Small intestine (tissue), 7 donors: Measurements from ENCODE around the gene STAG3. TPM values are rescaled to one million over a fixed set of nuclear protein-coding genes. Genes with fewer than 3 reads are reported as not detected.
"Not testable (repeated sequence)": the region's sequence is repeated elsewhere in the genome, so short reads cannot be mapped to it uniquely, and the experiment has no call there.

Source experiments
- DNase-seq, 2 donors: peaks; one replicate each; pipeline versions ENCODE4 v3.0.0 to v3.0.0-alpha.2; 2013
- FAIRE-seq: peaks from 2 replicates; lab custom pipeline; 2012; peaks lifted over from hg19 to GRCh38; lab: Jason Lieb, UNC
- H3K27ac ChIP-seq, 3 donors: one replicate each; pipeline ENCODE4 v1.5.1; 2013; ENCODE audit warnings: low read length in 2 of 3, mild to moderate bottlenecking in 2 of 3, control low read depth in 1 of 3, inconsistent platforms in 1 of 3, low read depth in 1 of 3, moderate library complexity in 1 of 3
- H3K27me3 ChIP-seq, 3 donors: one replicate each; pipeline ENCODE4 v1.6.1; 2013; ENCODE audit warnings: low read length in 3 of 3, inconsistent platforms in 1 of 3; ENCODE audit not compliant: control insufficient read depth in 3 of 3, insufficient read depth in 3 of 3
- H3K36me3 ChIP-seq, 3 donors: one replicate each; pipeline ENCODE4 v1.6.1; 2013; ENCODE audit warnings: low read length in 3 of 3, inconsistent platforms in 1 of 3, low read depth in 1 of 3, mild to moderate bottlenecking in 1 of 3, moderate library complexity in 1 of 3; ENCODE audit not compliant: control insufficient read depth in 3 of 3, insufficient read depth in 2 of 3
- H3K4me1 ChIP-seq, 3 donors: one replicate each; pipeline ENCODE4 v1.6.1; 2013; ENCODE audit warnings: low read length in 2 of 3, inconsistent platforms in 1 of 3, low read depth in 1 of 3, mild to moderate bottlenecking in 1 of 3, moderate library complexity in 1 of 3; ENCODE audit not compliant: control insufficient read depth in 3 of 3, insufficient read depth in 2 of 3
- H3K4me3 ChIP-seq, 3 donors: one replicate each; pipeline ENCODE4 v1.5.1; 2013; ENCODE audit warnings: low read length in 3 of 3, control low read depth in 1 of 3, inconsistent platforms in 1 of 3, low read depth in 1 of 3, mild to moderate bottlenecking in 1 of 3, moderate library complexity in 1 of 3
- H3K9me3 ChIP-seq, 2 donors: one replicate each; pipeline ENCODE4 v1.6.1; 2013; ENCODE audit warnings: low read depth in 1 of 2, low read length in 1 of 2; ENCODE audit not compliant: control insufficient read depth in 2 of 2, insufficient read depth in 1 of 2
- WGBS, 3 donors: extraction: QIAGEN DNeasy Blood & Tissue Kit; methylation state at CpG; one replicate each; pipeline ENCODE4 v1.1.7; 2013; 5-methylcytosine and 5-hydroxymethylcytosine counted together
- polyA plus RNA-seq, 4 donors: library from polyadenylated mRNA; stranded (reverse) in 3 of 4; unstranded in 1 of 4; fragments of 200-250 nt in 3 of 4; fragments of 120-200 nt in 1 of 4; gene quantifications; one replicate each; pipeline versions ENCODE4 v1.2.1 to v1.2.3, GENCODE V29; 2013
- donor health status: healthy with polysubstance abuse.
- donor health status: control.
- donor health status: control.
- donor health status: Bipolar disorder and iron deficiency.
- donor health status: healthy.

Gene STAG3
- polyA plus RNA-seq, 4 donors, result 0.81 to 9.6 (median 3.6) TPM; not detected in 1

DNA sequence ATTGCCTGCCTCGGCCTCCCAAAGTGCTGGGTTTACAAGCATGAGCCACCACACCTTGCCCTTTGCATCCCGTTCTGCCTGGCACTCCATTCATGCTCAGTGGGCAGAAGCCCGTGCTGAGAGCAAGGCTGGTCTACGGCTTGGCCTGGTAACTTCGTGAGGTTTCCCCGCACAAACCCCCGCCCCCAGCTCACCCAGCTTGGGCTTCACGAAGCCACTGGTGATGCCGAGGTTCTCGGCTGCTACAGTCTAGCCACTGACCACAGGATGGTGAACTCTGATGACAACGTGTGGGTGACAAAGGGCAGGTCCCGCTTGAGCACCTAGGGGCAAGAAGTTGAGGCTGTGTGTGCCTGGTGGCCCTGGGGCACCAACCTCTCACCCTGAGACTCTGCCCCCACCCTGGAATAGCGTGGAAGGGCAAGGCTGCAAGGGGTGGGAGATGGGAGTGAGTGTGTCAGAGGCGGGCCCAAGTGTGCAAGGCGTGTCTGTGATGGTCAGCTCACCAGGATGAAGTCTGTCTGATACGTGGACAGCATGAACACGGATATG is 45.7 kb downstream of the STAG3 start:
- H3K27me3 ChIP-seq, FAIRE-seq, H3K27ac ChIP-seq, DNase-seq, H3K4me3 ChIP-seq, H3K9me3 ChIP-seq, H3K4me1 ChIP-seq: not testable (repeated sequence)
- 82 to 95% (median 91%) methylated on average over 15 to 17 of the region's 17 CpGs for WGBS, 3 donors
- H3K36me3 ChIP-seq, result peaks cover 0 to 47% (median 0%) of the 10 kb centered on the region in 3 donors

GRCh38 chr7:100224891-100225290 is 47.2 kb downstream of the STAG3 start:
- not testable (repeated sequence) for H3K9me3 ChIP-seq, FAIRE-seq, H3K4me1 ChIP-seq, H3K4me3 ChIP-seq, H3K27ac ChIP-seq, DNase-seq, H3K27me3 ChIP-seq
- 84 to 89% (median 87%) methylated on average over 6 of the region's 6 CpGs for WGBS, 3 donors
- H3K36me3 ChIP-seq, result peaks cover 0 to 48% (median 0%) of the 10 kb centered on the region in 3 donors

DNA sequence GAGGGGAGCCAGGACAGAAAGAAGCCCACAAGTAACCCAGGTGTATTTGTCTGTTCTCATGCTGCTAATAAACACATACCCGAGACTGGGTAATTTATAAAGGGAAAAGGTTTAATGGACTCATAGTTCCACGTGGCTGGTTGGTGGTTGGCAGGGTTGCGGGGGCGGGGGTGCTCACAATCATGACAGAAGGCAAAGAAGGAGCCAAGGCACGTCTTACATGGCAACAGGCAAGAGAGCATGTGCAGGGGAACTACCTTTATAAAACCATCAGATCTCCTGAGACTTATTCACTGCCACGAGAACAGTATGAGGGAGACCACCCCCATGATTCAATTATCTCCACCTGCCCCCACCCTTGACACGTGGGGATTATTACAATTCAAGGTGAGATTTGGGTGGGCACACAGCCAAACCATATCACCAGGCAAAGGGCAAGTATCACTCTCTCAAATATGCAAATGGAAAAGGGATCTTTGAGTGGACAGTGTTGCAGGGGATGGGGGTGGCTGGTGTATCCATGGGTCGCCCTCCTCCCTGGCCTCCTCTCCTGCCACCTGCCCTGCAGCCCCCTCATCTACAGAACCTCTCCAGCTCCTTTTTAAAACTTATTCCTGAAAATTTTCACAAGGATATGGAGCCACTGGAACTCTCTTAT is 57.1 kb downstream of the STAG3 start:
- not testable (repeated sequence) for DNase-seq, H3K27me3 ChIP-seq, H3K4me3 ChIP-seq, H3K9me3 ChIP-seq, FAIRE-seq, H3K27ac ChIP-seq, H3K4me1 ChIP-seq
- H3K36me3 ChIP-seq, result peaks cover 0 to 26% (median 0%) of the 10 kb centered on the region in 3 donors
- 63 to 76% (median 68%) methylated on average over 8 of the region's 8 CpGs for WGBS, 3 donors

DNA sequence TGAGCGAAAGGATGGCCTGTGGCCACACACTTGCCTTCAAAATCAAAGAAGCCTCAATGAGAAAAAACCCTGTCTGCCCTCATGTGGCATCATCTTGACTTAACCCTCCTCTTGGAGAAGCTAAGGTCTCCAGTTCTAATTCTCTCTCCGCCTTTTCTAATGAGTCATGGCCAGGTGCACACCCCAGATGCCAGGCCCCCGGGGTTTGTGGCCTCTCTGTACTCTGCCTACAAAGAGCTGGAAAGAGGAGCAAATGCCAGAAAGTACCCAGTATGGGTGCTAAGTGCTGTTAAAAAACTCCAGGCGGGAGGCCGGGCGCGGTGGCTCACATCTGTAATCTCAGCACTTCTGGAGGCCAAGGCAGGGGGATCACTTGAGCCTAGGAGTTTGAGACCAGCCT is 62.3 kb downstream of the STAG3 start:
- H3K27me3 ChIP-seq, H3K27ac ChIP-seq, H3K4me3 ChIP-seq, H3K36me3 ChIP-seq, DNase-seq, H3K9me3 ChIP-seq, FAIRE-seq, H3K4me1 ChIP-seq: not testable (repeated sequence)
- WGBS, 3 donors, result 85 to 90% (median 88%) methylated on average over 7 of the region's 7 CpGs

DNA sequence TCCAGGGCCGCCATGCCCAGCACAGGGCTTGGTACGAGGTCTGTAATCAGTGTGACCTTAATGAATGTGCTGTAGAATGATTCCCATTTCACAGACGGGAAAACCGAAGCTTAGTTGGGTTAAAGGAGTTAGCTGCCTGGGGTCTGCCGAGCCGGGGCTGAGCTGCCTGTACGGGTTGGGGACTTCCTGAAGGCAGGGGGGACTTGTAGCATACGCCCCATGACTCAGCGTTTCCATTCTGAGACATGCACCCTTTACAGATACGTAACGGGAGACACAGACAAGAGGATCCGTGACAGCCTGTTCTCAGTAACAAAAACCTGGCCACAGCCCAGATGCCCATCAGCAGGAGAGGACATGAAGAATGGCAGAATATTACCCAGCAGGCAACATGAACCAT is 65.7 kb downstream of the STAG3 start:
- not testable (repeated sequence) for H3K4me3 ChIP-seq, H3K4me1 ChIP-seq, H3K36me3 ChIP-seq, H3K9me3 ChIP-seq, H3K27ac ChIP-seq, DNase-seq, H3K27me3 ChIP-seq, FAIRE-seq
- 75 to 82% (median 75%) methylated on average over 10 to 12 of the region's 12 CpGs for WGBS, 3 donors

- not testable (repeated sequence) for DNase-seq, FAIRE-seq
- 68 to 81% (median 73%) methylated on average over 9 of the region's 9 CpGs for WGBS, 3 donors
These were observed 67.4 kb downstream of the STAG3 start for GRCh38 chr7:100244988-100245605.

DNA sequence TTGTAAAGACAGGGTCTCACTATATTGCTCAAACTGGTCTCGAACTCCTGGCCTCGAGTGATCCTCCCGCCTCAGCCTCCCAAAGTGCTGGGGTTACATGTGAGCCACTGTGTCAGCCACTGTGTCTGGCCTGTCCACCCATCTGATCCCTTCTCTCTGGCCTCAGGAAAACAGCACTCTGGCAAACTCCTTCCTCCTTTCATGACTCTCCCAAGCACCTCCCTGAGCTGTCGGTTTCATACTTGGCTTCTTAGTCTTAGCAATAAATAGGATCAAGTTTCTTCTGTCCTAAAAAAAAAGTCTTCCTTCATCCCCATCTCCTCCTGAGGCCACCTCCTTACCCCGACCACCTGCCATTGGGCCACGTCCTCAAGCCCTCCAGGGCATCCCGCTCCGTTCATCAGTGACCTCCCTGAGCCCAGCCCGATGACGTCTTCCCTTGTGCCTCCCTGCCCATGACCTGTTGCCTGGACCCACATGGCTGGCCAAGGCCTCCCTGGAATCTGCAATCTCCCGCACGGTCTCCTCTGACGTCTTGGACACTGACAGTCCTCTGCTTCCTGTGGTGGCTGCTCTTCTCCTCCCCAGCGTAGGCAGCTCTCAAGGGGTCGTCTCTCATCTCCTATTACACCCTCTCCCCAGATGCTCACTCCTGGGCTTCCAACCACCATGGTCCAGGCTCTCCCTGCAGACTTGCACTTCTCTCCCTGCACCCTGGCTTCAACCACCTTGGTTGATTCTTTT is 68.6 kb downstream of the STAG3 start:
- DNase-seq, H3K27me3 ChIP-seq, H3K4me3 ChIP-seq, H3K27ac ChIP-seq, H3K36me3 ChIP-seq, H3K4me1 ChIP-seq, FAIRE-seq, H3K9me3 ChIP-seq: not testable (repeated sequence)
- 83 to 95% (median 88%) methylated on average over 15 of the region's 15 CpGs for WGBS, 3 donors

More at GRCh38 chr7:100244988-100245605, 67.4 kb downstream of the STAG3 start:
- not testable (repeated sequence) for H3K4me3 ChIP-seq, H3K36me3 ChIP-seq, H3K27ac ChIP-seq, H3K4me1 ChIP-seq, H3K9me3 ChIP-seq, H3K27me3 ChIP-seq

DNA sequence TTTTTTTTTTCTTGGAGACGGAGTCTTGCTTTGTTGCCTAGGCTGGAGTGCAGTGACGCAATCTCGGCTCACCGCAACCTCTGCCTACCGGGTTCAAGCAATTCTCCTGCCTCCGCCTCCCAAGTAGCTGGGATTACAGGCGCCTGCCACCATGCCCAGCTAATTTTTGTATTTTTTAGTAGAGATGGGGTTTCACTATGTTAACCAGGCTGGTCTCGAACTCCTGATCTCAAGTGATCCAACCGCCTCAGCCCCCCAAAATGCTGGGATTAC is 69.1 kb downstream of the STAG3 start:
- H3K4me1 ChIP-seq, DNase-seq, H3K9me3 ChIP-seq, H3K27me3 ChIP-seq, H3K27ac ChIP-seq, H3K4me3 ChIP-seq, FAIRE-seq, H3K36me3 ChIP-seq: not testable (repeated sequence)
- WGBS, 3 donors, result 94 to 95% (median 95%) methylated on average over 9 of the region's 9 CpGs
